HG03025 (cell line): Measurements from ENCODE around the gene MRPS24.
A peak's percentile ranks its signal among the peaks of the same experiment; 100 is the strongest.
"Not testable (repeated sequence)": the region's sequence is repeated elsewhere in the genome, so short reads cannot be mapped to it uniquely, and the experiment has no call there.

Source experiments
- ATAC-seq: cut with Tn5 transposase; IDR thresholded peaks from one replicate; pipeline ENCODE4 v1.9.1; 2021; ENCODE audit warnings: mild to moderate bottlenecking, moderate library complexity; ENCODE audit not compliant: unreplicated experiment, low FRiP score

MRPS24 gene

GRCh38 chr7:43869006-43869866 is at the start of gene MRPS24:
MRPS24 (minus strand) TSS chr7:43869517; CDS start chr7:43869495, 22 bp downstream.
- peak; percentile 90 for ATAC-seq

GRCh38 chr7:43915907-43916306 is 46.6 kb upstream of the MRPS24 start:
- no peak for ATAC-seq

- no peak for ATAC-seq
These were observed 45.5 kb upstream of the MRPS24 start for GRCh38 chr7:43914795-43915194.

- ATAC-seq: peak; percentile 76
These were observed 37.2 kb upstream of the MRPS24 start, which contains the start of gene URGCP for GRCh38 chr7:43906331-43907010. URGCP (minus strand) TSS chr7:43906596; CDS start chr7:43906575, 21 bp downstream.

- ATAC-seq: peak; percentile 29
These were observed 36.6 kb upstream of the MRPS24 start for GRCh38 chr7:43905956-43906330.

GRCh38 chr7:43905209-43905946 is 36.1 kb upstream of the MRPS24 start:
- ATAC-seq: no peak

GRCh38 chr7:43904533-43905208 is 35.4 kb upstream of the MRPS24 start:
- no peak for ATAC-seq

- no peak for ATAC-seq
These were observed 33.3 kb upstream of the MRPS24 start for GRCh38 chr7:43902542-43903054.

GRCh38 chr7:43898571-43898970 is 29.3 kb upstream of the MRPS24 start:
- not testable (repeated sequence) for ATAC-seq

GRCh38 chr7:43895847-43896415 is 26.6 kb upstream of the MRPS24 start:
- no peak for ATAC-seq

GRCh38 chr7:43891069-43891955 is 22.0 kb upstream of the MRPS24 start:
- ATAC-seq: no peak

GRCh38 chr7:43890468-43890867 is 21.2 kb upstream of the MRPS24 start:
- ATAC-seq: no peak

- ATAC-seq: no peak
These were observed 20.0 kb upstream of the MRPS24 start for GRCh38 chr7:43888993-43889945.

- no peak for ATAC-seq
These were observed 15.3 kb upstream of the MRPS24 start for GRCh38 chr7:43884617-43885016.

GRCh38 chr7:43884209-43884608 is 14.9 kb upstream of the MRPS24 start:
- no peak for ATAC-seq

- no peak for ATAC-seq
These were observed 11.3 kb upstream of the MRPS24 start for GRCh38 chr7:43880596-43880995.

- no peak for ATAC-seq
These were observed 10.2 kb upstream of the MRPS24 start for GRCh38 chr7:43879477-43879876.

- no peak for ATAC-seq
These were observed 9.6 kb upstream of the MRPS24 start for GRCh38 chr7:43878867-43879266.
